OCI-LY3 (cell line): ENCODE data around the gene ARHGEF6.
A peak's percentile ranks its signal among the peaks of the same experiment; 100 is the strongest.

Experiments
- H2AFZ ChIP-seq: fragments of 200-600, 300-600 bp; shearing (Covaris generic); 2 replicates; pipeline ENCODE4 v1.6.0; 2014; ENCODE audit warnings: antibody characterized with exemption, low read depth, low read length
- H3K27ac ChIP-seq: fragments of 200-600, 300-600 bp; sonication (generic); 2 replicates; pipeline ENCODE4 v1.5.1; 2014; ENCODE audit warnings: mild to moderate bottlenecking, low read length, moderate library complexity, mixed read lengths
- H3K27me3 ChIP-seq: fragments of 200-600, 300-600 bp; sonication (generic); 2 replicates; pipeline ENCODE4 v1.6.1; 2014; ENCODE audit warnings: low read depth, low read length, mixed read lengths
- H3K36me3 ChIP-seq: fragments of 200-600, 300-600 bp; sonication (generic); replicated peaks from 2 replicates; pipeline ENCODE3; 2014; ENCODE audit warnings: low read depth, low read length, mixed read lengths
- H3K4me1 ChIP-seq: fragments of 300-600, 200-600 bp; sonication (generic); 2 replicates; pipeline ENCODE4 v1.6.1; 2014; ENCODE audit warnings: low read length, mixed read lengths
- H3K4me2 ChIP-seq: fragments of 200-600, 300-600 bp; sonication (generic); 2 replicates; pipeline ENCODE4 v1.6.1; 2014; ENCODE audit warnings: low read length, mixed read lengths
- H3K4me3 ChIP-seq: fragments of 300-600, 200-600 bp; sonication (generic); 2 replicates; pipeline ENCODE4 v1.5.1; 2014; ENCODE audit warnings: antibody characterized with exemption, mild to moderate bottlenecking, low read length, moderate library complexity
- H3K79me2 ChIP-seq: fragments of 300-600, 200-600 bp; shearing (Covaris generic); 2 replicates; pipeline ENCODE4 v1.6.1; 2014; ENCODE audit warnings: mild to moderate bottlenecking, low read length, mixed read lengths
- H3K9ac ChIP-seq: fragments of 300-600, 200-600 bp; shearing (Covaris generic); 2 replicates; pipeline ENCODE4 v1.6.0; 2014; ENCODE audit warnings: mild to moderate bottlenecking, low read length, moderate library complexity
- H3K9me3 ChIP-seq: fragments of 200-600, 300-600 bp; shearing (Covaris generic); 2 replicates; pipeline ENCODE4 v1.6.1; 2014; ENCODE audit warnings: low read length, mixed read lengths; ENCODE audit not compliant: insufficient read depth
- H4K20me1 ChIP-seq: fragments of 200-600, 300-600 bp; sonication (generic); 2 replicates; pipeline ENCODE4 v1.6.1; 2016; ENCODE audit warnings: low read length, mixed read lengths; ENCODE audit not compliant: insufficient read depth
- CTCF ChIP-seq: fragments of 200-600, 300-600 bp; sonication (generic); IDR thresholded peaks from 2 replicates; pipeline ENCODE4 v1.5.1; 2014; ENCODE audit warnings: antibody characterized with exemption, low read length, low read depth
- EZH2phosphoT487 ChIP-seq: fragments of 200-600 bp; shearing (Covaris generic); IDR thresholded peaks from 2 replicates; pipeline ENCODE4 v1.6.1; 2018; ENCODE audit warnings: antibody characterized with exemption, mixed run types, low read depth

ARHGEF6 gene

GRCh38 chrX:136627409-136627808 lies 153.3 kb downstream of the ARHGEF6 start:
- Histone ChIP-seq H3K27ac (no peak overlapping the region), H3K9me3 (no peaks in the 10 kb centered on the region), H3K4me1 (peaks cover 12% of the 10 kb centered on the region), H3K4me3 (no peak overlapping the region), H4K20me1 (no peaks in the 10 kb centered on the region), H3K36me3 (no peaks in the 10 kb centered on the region), H3K4me2 (no peak overlapping the region), H3K9ac (no peak overlapping the region), H3K27me3 (no peaks in the 10 kb centered on the region), H3K79me2 (no peaks in the 10 kb centered on the region), H2AFZ (no peak overlapping the region)
- TF ChIP-seq CTCF (no peak), EZH2phosphoT487 (no peak)

DNA sequence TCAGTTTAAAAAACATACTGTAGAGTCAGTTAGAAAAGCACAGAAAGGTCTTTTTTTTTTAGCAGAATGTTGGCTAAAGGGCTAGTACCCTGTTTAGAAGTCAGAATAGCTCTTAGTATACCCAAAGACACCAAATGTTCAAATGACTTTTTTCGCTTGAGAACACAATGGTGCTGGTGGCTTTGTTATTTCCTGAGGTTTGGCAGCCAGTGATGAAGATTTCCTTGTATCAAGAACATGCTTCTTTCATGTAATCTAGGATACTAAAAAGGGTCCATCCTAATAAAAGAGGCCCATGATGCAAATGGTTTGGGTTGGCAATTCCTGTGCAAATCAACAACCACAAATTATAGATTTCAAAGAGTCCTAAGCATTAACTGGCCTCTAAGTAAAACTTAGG lies 153.8 kb downstream of the ARHGEF6 start:
- TF ChIP-seq EZH2phosphoT487: no peak
- H3K4me1 ChIP-seq: peaks cover 12% of the 10 kb centered on the region
- no peak overlapping the region for H2AFZ ChIP-seq
- no peak overlapping the region for H3K9ac ChIP-seq
- H4K20me1 ChIP-seq: no peaks in the 10 kb centered on the region
- no peak overlapping the region for H3K4me3 ChIP-seq
- H3K27me3 ChIP-seq: no peaks in the 10 kb centered on the region
- H3K9me3 ChIP-seq: no peaks in the 10 kb centered on the region
- H3K79me2 ChIP-seq: no peaks in the 10 kb centered on the region
- H3K36me3 ChIP-seq: no peaks in the 10 kb centered on the region
- no peak overlapping the region for H3K27ac ChIP-seq
- H3K4me2 ChIP-seq: no peak overlapping the region

DNA sequence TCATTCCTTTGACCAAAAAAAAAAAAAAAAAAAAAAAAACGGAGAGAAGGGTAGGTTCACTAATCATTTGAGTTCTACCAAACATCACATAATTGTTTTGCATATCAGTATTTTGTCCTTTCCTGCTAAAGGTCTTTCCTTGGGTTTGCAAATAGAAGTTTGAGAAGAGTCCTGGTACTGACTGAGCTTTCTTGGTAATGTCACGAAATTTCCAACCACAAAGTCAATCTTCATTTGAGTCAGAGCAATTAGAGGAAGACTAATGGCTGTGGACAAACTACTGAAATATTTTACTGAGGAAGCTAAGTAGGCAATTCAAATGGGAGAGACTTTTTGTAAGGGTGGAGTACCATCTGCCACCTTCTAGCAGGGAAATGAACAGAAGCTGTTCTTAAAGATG lies 154.5 kb downstream of the ARHGEF6 start:
- no peak overlapping the region for H3K4me3 ChIP-seq
- no peaks in the 10 kb centered on the region for H3K27me3 ChIP-seq
- H3K9ac ChIP-seq: no peak overlapping the region
- H3K36me3 ChIP-seq: no peaks in the 10 kb centered on the region
- peak overlapping the region; percentile 24 for H3K4me2 ChIP-seq
- peaks cover 12% of the 10 kb centered on the region for H3K4me1 ChIP-seq
- no peaks in the 10 kb centered on the region for H3K9me3 ChIP-seq
- H3K27ac ChIP-seq: no peak overlapping the region
- TF ChIP-seq EZH2phosphoT487 (no peak), CTCF (no peak)
- H2AFZ ChIP-seq: no peak overlapping the region
- H4K20me1 ChIP-seq: no peaks in the 10 kb centered on the region
- H3K79me2 ChIP-seq: no peaks in the 10 kb centered on the region

DNA sequence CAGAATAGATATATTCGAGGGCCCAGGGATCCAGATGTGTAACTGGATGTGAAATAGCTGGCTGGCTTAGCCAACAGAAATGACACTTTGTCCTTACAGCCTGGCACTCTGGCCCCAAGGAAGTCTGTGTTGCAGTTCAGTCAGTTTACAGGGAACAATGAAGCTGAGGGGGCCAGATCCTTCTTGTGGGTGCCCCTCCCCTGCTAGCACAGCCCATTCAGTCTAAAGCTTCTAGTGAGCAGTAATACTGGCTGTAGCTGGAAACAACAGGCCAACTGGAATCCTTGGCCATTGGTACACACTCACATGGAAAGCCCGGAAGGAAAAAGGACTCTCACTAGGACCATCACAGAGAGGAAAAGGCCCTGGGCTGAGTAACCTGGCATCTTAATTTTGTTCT lies 155.5 kb downstream of the ARHGEF6 start:
- Histone ChIP-seq H3K4me1 (peaks cover 12% of the 10 kb centered on the region), H3K36me3 (no peaks in the 10 kb centered on the region), H2AFZ (no peak overlapping the region), H3K9me3 (no peaks in the 10 kb centered on the region), H3K4me3 (no peak overlapping the region), H4K20me1 (no peaks in the 10 kb centered on the region), H3K27me3 (no peaks in the 10 kb centered on the region), H3K4me2 (no peak overlapping the region), H3K79me2 (no peaks in the 10 kb centered on the region), H3K9ac (no peak overlapping the region), H3K27ac (no peak overlapping the region)
- TF ChIP-seq EZH2phosphoT487: no peak
- TF ChIP-seq CTCF: no peak

DNA sequence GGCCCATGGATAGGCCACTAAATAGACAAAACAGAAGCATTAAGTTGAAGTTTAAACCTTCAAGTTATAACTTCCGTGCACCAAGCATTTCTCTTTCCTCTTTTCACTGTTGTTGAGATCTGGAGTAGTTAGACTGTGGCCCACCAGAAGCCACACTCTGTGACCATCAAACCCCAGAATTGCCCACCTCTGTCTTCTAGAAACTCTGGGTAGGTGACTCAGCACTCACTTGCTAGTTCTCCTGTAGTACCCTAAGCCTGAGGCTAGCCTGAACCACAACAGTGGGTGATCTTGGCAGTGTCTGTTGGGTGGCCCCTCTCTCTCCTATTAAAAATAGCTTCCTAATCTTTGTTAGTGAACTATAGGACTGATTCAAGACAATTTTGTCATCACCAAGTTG lies 157.3 kb downstream of the ARHGEF6 start:
- Histone ChIP-seq H3K9me3 (no peaks in the 10 kb centered on the region), H3K27ac (no peak overlapping the region), H3K4me2 (no peak overlapping the region), H2AFZ (no peak overlapping the region), H3K79me2 (no peaks in the 10 kb centered on the region), H4K20me1 (no peaks in the 10 kb centered on the region), H3K36me3 (no peaks in the 10 kb centered on the region), H3K27me3 (no peaks in the 10 kb centered on the region), H3K4me3 (no peak overlapping the region), H3K4me1 (peaks cover 12% of the 10 kb centered on the region), H3K9ac (no peak overlapping the region)
- TF ChIP-seq CTCF: no peak
- no peak for TF ChIP-seq EZH2phosphoT487
